H1 (cell line): ENCODE measurements around the gene EGLN2.

Source experiments
- CEBPB ChIP-seq: IDR thresholded peaks from 2 replicates; pipeline ENCODE4 v1.6.1; 2012; ENCODE audit warnings: low read depth, low read length
- CTCF ChIP-seq, 3 experiments: IDR thresholded peaks; 1 replicate in 2 of 3; 2 replicates in 1 of 3; pipeline versions ENCODE4 v1.5.1 to v1.6.1; 2011; ENCODE audit warnings: low read length in 3 of 3, mild to moderate bottlenecking in 3 of 3, inconsistent platforms in 2 of 3, low read depth in 1 of 3, moderate library complexity in 1 of 3; ENCODE audit not compliant: insufficient read depth in 1 of 3; ENCODE audit errors: control extremely low read depth in 1 of 3
- EP300 ChIP-seq, 2 experiments: IDR thresholded peaks; 1 replicate in 1 of 2; 2 replicates in 1 of 2; pipeline ENCODE4 v1.6.1; 2011 to 2012; ENCODE audit warnings: low read depth in 2 of 2, low read length in 2 of 2, mild to moderate bottlenecking in 2 of 2, borderline replicate concordance in 1 of 2, inconsistent platforms in 1 of 2, moderate library complexity in 1 of 2
- EZH2 ChIP-seq: fragments of 200-600 bp; sonication (generic); IDR thresholded peaks from 2 replicates; pipeline ENCODE4 v1.7.1; 2012; ENCODE audit warnings: low read depth, mild to moderate bottlenecking, moderate library complexity, low read length, inconsistent platforms; ENCODE audit not compliant: severe bottlenecking
- HDAC2 ChIP-seq, 2 experiments: fragments of 300-600 bp in 1 of 2; sonication (generic) in 1 of 2; IDR thresholded peaks; 2 replicates each; pipeline ENCODE4 v1.6.1; 2011 to 2012; ENCODE audit warnings: low read depth in 2 of 2, low read length in 2 of 2, mild to moderate bottlenecking in 2 of 2, moderate library complexity in 2 of 2, borderline replicate concordance in 1 of 2, inconsistent platforms in 1 of 2
- JUN ChIP-seq: IDR thresholded peaks from 2 replicates; pipeline ENCODE4 v1.6.1; 2011; ENCODE audit warnings: low read depth, mild to moderate bottlenecking, improper control_type of control experiment, low read length
- JUND ChIP-seq: IDR thresholded peaks from 2 replicates; pipeline ENCODE4 v1.6.1; 2011; ENCODE audit warnings: mild to moderate bottlenecking, improper control_type of control experiment, low read length
- POLR2AphosphoS5 ChIP-seq: IDR thresholded peaks from 2 replicates; pipeline ENCODE4 v1.6.1; 2011; ENCODE audit warnings: low read depth, low read length
- RAD21 ChIP-seq, 2 experiments: IDR thresholded peaks in 1 of 2; conservative IDR thresholded peaks in 1 of 2; 2 replicates each; pipeline ENCODE4 v1.6.1; 2011; ENCODE audit warnings: low read depth in 2 of 2, low read length in 2 of 2, improper control_type of control experiment in 1 of 2, inconsistent platforms in 1 of 2, mild to moderate bottlenecking in 1 of 2, moderate library complexity in 1 of 2
- TEAD4 ChIP-seq: IDR thresholded peaks from 2 replicates; pipeline ENCODE4 v1.6.1; 2012; ENCODE audit warnings: low read depth, low read length, inconsistent platforms, mixed read lengths
- ZNF274 ChIP-seq: IDR thresholded peaks from 2 replicates; pipeline ENCODE4 v1.7.0; 2012; ENCODE audit warnings: low read length, borderline replicate concordance; ENCODE audit errors: extremely low read depth

GRCh38 chr19:40809358-40810086 lies 10.5 kb downstream of the EGLN2 start:
- no peak for TF ChIP-seq HDAC2 (IDR thresholded peaks at IDR 0.05; ENCODE audit: borderline replicate concordance in 1 of 2, low read depth in 2 of 2, low read length in 2 of 2)
- TF ChIP-seq JUND, result no peak
- TF ChIP-seq CTCF (IDR thresholded peaks at IDR 0.05; ENCODE audit: control extremely low read depth in 1 of 3, insufficient read depth in 1 of 3, low read depth in 1 of 3, low read length in 3 of 3), result no peak
- no peak for TF ChIP-seq TEAD4
- no peak for TF ChIP-seq EZH2
- no peak for TF ChIP-seq RAD21 (IDR thresholded peaks at IDR 0.05 in 1 of 2, conservative IDR thresholded peaks at IDR 0.05 in 1 of 2; ENCODE audit: low read depth in 2 of 2, low read length in 2 of 2)
- peak; percentile 49; the same call in 1 of the 2 replicates for TF ChIP-seq POLR2AphosphoS5
- TF ChIP-seq CEBPB, result no peak
- TF ChIP-seq ZNF274, result no peak
- no peak for TF ChIP-seq EP300 (IDR thresholded peaks at IDR 0.05; ENCODE audit: borderline replicate concordance in 1 of 2, low read depth in 2 of 2, low read length in 2 of 2)
- TF ChIP-seq JUN, result no peak
